CD4-positive, alpha-beta T cell treated with Interleukin-2 at 100 ng/mL for 4 hours (primary cell): ENCODE results near the gene SLC39A11.
A peak's percentile ranks its signal among the peaks of the same experiment; 100 is the strongest.
"Not testable (repeated sequence)": the region's sequence is repeated elsewhere in the genome, so short reads cannot be mapped to it uniquely, and the experiment has no call there.

Experiments used
- DNase-seq: peaks from one replicate; pipeline ENCODE4 v3.0.0-alpha.2; 2020; ENCODE audit warnings: low spot score

Gene SLC39A11

GRCh38 chr17:73092523-73093135 is at the start of gene SLC39A11:
Gene SLC39A11, minus strand, starts transcription at chr17:73092688. Its CDS starts 3,924 bp downstream, at chr17:73088764.
- peak; percentile 90 for DNase-seq

GRCh38 chr17:73141411-73141810 is 48.9 kb upstream of the SLC39A11 start:
- no peak for DNase-seq

- DNase-seq, result no peak
Observed at GRCh38 chr17:73140566-73140965, 48.1 kb upstream of the SLC39A11 start.

DNA sequence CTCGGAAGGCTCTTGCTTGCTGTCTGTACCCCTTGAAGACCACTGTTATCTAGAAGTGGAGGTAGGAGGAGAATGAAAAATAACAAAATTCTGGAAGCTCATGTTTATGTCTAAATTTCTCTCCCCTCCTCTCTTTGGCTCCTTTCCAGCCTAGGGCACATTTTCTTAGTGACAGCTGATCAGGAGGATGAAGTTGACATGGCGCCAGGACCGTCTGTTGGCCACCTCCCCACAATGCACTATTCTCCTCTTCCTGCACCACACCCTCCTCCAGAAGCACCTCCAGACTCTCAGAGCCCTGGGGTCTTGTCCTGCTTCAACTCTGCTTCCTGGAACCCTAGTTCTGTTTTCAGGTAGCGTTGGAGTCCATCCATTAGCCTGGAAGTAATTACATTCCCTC is 46.8 kb upstream of the SLC39A11 start:
- no peak for DNase-seq

DNA sequence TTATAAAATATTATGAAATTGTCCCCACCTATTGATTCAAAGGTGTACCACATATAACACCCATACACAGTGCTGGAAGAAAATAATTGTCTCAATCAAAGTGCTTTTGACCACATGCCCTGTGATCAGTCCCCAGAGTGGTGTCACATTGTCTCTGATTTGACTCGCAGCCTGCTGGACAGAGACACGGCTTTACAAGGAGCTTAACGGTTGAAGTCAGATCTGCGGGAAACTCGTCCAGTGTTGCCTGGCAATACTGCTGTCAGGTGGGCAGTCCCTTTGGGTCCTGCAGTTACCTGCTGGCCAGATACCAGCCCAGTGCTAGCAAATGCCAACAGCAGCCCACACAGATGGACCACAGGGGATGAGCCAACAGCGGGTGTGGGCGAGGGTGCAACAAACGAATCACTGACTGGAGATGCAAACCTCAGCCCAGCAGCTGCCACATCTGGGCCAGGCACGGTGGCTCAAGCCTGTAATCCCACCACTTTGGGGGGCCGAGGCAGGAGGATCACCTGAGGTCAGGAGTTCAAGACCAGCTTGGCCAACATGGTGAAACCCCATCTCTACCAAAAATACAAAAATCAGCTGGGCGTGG is 46.2 kb upstream of the SLC39A11 start:
- no peak for DNase-seq

DNA sequence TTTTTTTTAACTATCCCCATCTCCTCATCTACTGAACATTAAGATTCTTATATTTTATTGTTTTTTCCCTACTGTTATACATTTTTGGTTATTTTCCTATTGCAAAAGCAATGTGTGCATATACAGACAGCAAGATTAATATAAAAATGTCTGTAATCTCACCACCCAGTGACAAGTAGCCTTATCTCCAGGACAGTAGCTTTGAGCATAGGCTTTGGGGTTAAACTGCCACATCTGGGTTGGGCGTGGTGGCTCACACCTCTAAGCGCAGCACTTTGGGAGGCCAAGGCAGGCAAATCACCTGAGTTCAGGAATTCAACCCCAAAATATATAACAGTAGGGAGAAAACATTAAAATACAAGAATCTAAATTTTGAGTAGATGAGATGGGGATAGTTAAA is 44.9 kb upstream of the SLC39A11 start:
- DNase-seq, result no peak

GRCh38 chr17:73135766-73136165 is 43.3 kb upstream of the SLC39A11 start:
- DNase-seq, result no peak

- no peak for DNase-seq
Observed at GRCh38 chr17:73133911-73134649, 41.6 kb upstream of the SLC39A11 start.

GRCh38 chr17:73132085-73132492 is 39.6 kb upstream of the SLC39A11 start:
- DNase-seq, result no peak

DNA sequence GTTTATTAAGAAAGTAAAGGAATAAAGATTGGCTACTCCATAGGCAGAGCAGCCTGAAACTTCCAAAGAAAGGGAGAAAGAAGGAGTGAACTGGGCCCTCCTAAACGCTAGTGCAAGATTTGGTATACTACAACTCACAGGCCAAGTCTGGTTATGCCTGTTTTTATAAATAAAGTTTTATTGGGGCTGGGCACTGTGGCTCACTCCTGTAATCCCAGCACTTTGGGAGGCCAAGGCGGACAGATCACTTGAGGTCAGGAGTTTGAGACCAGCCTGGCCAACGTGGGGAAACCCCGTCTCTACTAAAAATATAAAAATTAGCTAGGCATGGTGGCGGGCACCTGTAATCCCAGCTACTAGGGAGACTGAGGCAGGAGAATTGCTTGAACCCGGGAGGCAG is 39.0 kb upstream of the SLC39A11 start:
- not testable (repeated sequence) for DNase-seq

DNA sequence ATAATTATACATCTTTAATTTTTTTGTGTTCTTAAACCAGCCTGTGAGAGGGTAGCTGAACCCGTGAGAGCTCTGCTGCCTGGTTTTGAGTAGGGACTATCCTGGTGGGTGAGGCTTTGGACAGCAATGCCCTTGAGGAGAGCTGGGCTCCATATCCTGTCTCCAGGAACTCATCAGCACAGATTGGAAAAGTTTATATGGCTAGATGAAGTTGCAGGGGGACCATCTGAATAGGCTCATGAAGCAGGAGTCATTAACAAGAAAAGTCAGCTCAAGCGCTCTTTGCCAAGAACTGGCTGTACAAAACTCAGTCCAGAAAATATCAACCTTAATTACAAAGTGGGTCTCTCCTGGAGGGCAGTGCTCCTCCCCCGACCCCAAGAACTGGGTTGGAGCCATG is 38.5 kb upstream of the SLC39A11 start:
- DNase-seq, result no peak

GRCh38 chr17:73128496-73128895 is 36.0 kb upstream of the SLC39A11 start:
- no peak for DNase-seq

DNA sequence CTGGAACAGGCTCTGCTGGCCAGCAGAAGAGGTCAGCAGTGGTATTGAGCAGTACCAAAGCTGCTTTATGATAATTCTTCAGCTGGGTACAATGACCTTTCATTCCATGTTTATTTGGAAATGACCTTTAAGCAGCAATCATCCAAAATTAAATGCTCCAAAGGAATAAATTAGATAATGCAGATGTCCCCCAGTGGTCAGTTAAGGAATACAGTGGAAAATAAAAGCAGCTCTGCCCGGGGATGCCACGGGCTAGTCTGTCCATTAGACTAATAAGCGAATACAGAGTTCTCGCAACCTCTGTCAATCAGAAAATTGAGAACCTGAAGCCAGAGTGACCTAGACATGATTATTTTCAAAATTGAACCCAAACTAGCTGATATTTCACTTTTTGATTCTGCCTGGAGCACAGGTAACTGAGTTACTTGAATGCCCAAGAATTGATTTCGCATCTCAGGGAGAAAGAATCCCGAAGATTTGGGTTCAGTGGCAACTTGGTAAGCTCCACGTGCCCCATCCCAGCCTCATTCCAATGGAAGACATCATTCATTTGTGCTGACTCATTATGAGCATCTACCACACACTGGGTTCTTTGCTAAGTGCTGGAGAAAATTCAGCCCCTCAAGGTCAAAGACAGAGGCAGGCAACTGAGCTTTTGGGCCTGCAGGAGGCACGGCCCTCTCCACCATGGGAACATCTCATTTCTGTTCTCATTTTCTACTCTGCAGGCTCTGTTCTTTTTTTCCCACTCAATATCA is 34.4 kb upstream of the SLC39A11 start:
- no peak for DNase-seq

- DNase-seq, result no peak
Observed at GRCh38 chr17:73123606-73124320, 31.3 kb upstream of the SLC39A11 start.

GRCh38 chr17:73122953-73123605 is 30.6 kb upstream of the SLC39A11 start:
- no peak for DNase-seq

DNA sequence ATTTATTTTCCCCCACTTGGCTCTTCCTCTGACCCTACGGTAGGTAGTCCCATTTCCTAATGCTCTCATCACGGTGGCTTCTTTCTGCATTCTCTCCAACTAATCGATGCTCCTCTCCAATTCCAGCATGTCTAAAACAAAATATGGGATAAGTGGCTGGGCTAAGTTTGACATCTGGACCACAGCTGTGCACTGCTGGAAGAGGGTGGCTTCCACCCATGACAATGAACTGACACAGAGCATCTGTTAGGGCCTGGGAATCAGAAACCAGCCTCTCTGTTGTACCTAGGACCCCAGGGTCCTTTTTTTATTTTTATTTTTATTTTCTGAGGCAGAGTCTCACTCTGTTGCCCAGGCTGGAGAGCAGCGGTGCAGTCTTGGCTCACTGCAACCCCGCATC is 29.0 kb upstream of the SLC39A11 start:
- DNase-seq, result no peak

DNA sequence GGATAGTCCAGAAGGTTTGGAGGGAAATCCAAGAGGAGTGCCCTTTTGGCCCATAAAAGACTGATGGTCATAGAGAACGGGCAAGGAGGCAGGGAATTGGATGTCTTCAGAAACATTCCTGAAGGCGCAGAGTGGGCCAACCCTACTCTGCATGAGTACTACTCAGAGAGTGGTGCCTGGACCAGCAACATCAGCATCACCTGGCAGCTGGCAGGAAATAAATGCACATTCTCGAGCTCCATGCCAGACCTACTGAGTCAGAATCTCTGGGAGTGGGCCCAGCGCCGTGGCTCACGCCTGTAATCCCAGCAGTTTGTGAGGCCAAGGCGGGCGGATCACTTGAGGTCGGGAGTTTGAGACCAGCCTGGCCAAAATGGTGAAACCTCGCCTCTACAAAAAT is 27.1 kb upstream of the SLC39A11 start:
- DNase-seq, result no peak

DNA sequence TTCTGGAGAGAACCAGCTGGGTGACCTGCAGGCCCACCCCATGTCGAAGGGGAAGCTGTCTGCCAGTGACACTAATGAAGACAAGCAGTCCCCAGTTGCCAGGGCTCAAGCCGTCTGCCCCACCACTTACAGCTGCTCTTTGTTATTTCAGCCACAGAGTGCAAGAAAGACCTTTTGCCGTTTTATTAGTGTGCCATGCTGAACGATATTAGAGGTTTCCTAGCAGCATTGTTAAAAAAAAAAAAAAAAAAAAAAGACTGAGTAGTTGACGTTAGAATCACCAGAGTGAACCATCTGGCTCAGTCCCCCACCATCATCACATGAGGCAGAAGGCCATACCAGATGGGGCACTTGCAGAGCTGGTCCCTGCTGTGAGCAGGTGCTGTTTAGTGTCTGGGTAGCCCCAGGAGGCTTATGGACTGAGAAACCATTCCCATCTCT is 26.5 kb upstream of the SLC39A11 start:
- no peak for DNase-seq

DNA sequence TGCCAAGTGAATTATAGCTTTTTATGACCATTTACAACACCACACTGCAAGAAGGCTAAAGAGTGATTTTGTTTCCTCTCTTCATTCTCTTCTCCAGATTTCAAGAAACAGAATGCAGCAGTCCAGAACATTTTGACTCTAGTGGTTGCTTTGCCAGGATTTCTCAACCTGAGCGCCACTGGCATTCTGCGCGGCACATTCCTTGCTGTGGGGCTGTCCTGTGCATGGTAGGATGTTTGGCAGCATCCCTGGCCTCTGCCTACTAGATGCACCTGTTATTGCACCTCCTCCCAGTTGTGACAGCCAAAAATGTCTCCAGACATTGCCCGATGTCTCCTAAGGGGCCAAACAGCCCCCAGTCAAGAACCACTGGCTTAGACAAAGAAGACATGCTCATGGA is 25.7 kb upstream of the SLC39A11 start:
- no peak for DNase-seq

DNA sequence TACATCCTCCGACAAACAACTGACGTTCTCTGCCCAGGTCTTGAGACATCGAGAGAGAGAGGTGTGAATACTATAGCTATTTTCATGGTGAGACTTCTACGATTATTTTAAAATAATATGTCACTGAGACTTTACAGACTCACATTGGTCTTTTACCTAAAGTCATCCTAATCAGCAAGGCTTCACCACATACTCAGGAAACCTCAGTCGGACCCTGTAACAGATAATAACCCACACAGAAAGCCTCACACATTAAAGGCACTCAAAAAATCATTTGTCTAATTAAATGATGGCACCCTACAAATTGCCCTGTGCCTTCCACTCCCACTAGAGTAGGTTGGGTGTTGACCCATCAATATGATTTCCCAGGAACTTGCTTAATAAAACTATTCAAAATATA is 19.8 kb upstream of the SLC39A11 start:
- no peak for DNase-seq

DNA sequence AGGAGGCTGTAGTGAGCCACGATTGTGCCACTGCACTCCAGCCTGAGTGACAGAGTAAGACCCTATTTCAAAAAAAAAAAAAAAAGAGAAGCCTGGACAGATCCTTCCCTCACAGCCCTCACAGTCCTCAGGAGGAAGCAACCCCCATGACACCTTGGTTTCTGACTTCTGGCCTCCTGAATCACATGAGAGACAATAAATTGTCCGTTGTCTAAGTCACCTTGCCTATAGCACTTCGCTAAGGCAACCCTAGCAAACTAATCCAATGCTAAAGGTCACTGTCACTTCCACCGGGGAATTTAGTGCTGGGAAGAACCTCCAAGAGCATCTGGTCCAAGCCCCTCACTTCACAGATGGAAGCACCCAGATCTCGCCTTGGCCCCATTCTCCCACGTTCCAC is 18.9 kb upstream of the SLC39A11 start:
- DNase-seq, result no peak
